ENCODE results near the gene LEPROT.
"Not testable (repeated sequence)": the region's sequence is repeated elsewhere in the genome, so short reads cannot be mapped to it uniquely, and the experiment has no call there.

LEPROT gene, protein sequence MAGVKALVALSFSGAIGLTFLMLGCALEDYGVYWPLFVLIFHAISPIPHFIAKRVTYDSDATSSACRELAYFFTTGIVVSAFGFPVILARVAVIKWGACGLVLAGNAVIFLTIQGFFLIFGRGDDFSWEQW

DNA sequence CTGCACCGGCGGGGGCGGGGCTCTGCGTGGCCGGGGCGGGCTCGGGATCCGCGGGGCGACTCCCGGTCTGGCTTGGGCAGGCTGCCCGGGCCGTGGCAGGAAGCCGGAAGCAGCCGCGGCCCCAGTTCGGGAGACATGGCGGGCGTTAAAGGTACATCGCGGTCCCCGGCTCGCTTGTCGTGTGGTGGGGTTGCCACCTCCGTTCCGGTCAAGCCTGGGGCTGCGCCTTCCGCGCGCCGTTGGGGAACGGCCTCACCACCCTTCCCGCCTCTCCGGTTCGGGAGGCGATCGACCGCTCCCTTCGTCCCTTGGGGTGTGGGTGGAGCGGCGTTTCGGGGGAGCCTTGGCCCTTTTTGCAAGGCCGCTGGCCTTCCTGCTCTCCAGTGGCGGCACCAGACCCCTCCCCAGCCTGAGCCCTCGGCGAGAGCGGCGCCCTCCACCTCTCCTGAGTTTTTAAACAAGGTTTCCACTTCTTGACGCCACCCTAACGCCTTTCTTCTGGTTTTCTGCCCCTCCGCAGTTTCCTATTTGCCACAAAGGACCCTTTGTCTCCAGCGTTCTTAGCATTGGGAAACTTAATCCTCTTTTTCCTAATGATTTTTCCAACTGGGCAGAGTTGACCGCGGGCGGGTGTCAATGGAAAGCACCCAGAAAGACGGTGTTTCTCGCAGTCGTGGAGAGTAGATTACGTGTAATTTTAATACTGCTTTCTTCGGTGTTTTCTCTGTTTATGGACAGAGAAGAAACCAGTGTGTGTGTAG is at the start of gene LEPROT, which contains the start of gene LEPR:
Gene LEPROT, plus strand, starts transcription at position 79 of the 761 bp plus-strand sequence. Its CDS starts 57 bp downstream, at position 136.
Gene LEPR, plus strand, starts transcription at position 79 of the 761 bp plus-strand sequence. CDS start 144,898 bp downstream, outside the sequence.
- no peak for DNase-seq (ENCODE audit: low read depth)

DNA sequence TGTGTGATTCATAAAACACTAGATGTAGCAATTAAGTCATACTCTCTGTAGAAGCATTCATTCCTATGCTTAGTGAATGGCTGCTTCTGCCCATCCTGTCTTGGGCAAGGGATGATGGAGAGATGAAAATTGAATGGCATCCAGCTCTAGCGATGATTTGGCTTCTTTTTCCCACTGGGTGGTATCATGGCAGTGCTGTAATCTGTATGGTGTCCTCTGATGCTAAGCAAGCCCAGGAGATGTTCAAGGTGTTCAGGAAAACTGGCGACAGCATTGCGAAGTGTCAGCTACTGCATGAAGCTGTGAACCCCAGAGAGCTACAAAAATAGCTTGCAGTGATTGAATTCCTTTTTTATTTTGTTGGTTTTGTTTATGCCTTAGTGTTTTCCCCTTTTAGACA is 48.9 kb upstream of the LEPROT start:
- no peak for DNase-seq (ENCODE audit: low read depth)

DNA sequence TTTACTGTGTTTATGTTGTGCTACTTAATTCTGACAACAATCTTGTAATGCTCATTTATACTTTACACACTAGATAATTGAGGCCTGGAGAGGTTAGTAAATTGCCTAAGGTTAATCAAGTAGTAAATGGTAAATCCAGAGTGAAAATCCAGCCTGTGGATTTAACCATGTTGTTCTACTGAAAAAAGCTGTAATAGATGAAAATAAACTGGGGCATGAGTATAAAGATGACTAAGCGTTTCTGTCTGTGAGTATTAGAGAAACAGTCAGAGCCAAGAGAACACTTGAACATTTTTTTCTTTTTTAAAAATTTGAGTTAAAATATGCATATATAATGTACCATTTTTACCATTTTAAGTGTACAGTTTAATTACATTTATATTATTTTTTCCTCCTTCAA is 47.9 kb upstream of the LEPROT start:
- no peak for DNase-seq (ENCODE audit: low read depth)

DNA sequence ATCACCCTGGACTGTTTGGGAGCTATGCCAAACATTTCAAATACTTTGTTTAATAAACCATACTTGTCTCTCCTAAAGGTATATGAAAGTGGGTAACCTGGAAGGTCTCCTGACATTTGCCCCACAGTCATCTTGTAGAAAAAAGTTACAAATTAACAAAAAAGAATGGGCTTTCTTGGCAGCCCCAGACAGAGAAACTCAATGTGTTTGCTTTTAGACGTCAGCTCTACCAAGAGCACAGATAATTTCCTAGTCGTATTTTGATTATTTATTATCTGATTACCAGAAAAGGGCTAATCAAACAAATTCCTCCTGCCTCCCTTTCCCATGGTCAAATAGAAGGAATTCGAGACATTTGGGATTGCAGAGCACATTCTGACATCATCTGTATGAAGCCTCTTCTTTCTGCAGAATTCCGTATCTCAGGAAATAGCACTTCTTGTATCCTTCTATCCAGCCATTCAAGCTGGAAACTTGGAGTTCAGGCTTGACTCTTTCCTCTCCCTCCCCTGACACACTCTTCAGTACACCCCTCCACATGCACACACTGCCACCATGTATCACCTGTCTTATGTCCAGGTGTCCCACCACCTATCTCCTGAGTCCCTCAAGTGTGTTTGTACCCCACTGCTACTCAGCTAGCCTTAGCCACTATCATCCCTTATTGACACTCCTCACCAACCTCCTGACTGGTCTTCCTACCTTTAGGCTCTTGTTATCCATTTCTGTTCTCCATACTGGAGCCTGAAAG is 42.8 kb upstream of the LEPROT start:
- DNase-seq (ENCODE audit: low read depth) = no peak

DNA sequence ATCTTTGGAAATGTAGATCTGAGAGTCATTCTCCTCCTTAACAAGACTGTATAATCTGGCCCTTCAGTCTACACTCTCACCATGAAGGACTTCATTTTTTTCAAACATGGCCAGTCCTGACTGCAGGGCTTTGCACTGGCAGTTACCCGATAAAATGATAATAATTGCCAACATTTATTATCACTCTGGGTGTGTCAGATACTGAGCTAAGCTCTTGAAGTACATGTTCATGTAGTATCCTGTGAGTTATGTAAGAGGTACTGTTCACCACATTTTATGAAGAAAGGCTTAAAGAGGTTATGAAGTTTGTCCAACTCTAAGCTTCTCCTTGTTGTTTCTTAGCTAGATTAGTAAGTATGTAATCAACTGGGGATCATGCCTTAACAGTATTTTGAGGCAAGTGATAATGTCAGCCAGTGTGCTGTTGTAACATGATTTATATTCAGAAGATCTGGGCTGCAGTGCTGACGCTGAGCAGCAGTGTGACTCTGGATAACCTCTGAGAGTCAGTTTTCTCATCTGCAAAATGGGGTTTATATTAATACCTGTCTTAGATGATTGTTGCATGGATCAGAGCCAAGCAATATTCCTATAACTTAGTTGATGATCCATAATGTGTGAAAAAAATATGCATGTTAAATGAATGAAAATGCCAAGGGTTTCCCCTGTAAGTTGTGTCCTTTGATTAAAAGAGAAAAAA is 42.1 kb upstream of the LEPROT start:
- no peak for DNase-seq (ENCODE audit: low read depth)

DNA sequence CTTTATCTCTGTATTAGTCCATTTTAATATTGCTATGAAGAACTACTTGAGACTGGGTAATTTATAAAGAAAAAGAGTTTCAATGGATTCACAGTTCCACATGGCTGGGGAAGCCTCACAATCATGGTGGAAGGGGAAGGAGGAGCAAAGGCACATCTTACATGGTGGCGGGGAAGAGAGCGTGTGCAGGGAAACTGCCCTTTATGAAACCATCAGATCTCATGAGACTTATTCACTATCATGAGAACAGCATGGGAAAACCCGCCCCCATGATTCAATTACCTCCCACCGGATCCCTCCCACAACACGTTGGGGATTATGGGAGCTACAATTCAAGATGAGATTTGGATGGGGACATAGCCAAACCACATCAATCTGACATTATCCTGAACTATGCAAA is 36.0 kb upstream of the LEPROT start:
- not testable (repeated sequence) for DNase-seq (ENCODE audit: low read depth)

DNA sequence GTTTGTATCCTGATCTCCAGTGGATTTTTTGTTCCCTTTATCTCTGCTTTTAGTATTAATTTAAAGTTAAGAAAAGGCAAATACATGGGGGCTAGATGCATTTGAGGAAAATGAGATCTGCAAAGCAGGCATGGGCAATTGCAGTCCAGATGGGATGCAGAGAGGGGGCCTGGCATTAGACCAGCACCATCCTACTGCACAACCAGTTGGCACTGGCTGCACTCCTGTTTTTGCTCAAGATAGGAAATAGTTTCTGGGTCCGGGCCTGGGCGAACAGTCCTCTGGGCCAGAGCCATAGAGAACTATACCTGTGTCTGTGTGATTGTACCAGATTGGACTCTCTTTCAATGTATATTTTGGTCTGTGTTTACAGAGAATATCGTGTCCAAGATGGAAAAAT is 34.0 kb upstream of the LEPROT start:
- DNase-seq (ENCODE audit: low read depth) = no peak

DNA sequence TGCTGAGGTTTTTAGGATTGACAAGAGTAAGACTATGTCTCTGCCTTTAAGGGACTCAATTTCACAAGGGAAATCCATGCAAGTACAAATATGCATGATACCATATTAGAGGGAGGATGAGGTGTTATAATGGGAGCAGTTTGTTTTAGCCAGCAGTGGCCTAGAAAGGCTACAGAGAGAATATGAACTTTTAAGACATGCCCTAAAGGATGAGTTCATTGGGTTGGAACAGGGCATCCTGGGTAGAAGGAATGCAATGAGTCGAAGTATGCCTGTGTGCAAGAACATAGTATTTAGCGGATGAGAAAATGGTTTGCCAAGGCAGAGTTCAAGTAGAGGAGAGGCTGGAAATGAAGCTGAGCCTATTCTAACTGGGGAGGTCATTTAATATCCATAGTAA is 32.6 kb upstream of the LEPROT start:
- no peak for DNase-seq (ENCODE audit: low read depth)

DNA sequence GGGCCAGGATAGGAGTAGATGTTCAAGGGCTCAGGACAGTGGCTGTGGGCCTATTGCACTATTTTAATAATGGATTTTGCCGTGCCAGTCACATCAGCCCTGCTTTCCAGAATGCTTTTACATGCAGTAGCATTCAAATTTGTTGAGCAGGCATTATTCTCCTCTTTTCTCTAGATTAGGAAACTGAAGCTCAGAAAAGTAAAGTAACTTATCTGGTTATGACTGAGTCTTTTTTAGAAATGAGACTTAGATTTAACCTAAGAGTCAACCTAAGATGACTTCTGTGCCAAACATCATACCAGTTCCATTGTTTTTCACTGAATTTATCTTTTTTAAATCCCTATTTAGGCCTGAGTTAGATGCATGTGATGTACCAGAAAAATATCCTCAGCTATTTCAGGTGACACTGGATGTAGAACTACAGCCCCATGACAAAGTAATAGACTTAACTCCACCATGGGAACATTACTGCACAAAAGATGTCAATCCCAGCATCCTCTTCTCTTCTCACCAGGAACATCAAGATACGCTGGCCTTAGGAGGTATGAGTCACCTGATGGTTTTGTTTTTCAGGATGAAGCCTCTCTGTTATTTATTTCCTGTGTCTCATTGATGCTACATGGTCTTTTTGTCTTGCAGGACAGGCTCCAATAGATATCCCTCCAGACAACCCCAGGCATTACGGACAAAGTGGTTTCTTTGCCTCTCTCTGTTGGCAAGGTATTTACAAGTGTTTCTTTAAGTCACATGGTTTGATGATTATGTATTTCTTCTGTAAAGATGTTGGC is 31.4 kb upstream of the LEPROT start:
- DNase-seq (ENCODE audit: low read depth) = no peak

DNA sequence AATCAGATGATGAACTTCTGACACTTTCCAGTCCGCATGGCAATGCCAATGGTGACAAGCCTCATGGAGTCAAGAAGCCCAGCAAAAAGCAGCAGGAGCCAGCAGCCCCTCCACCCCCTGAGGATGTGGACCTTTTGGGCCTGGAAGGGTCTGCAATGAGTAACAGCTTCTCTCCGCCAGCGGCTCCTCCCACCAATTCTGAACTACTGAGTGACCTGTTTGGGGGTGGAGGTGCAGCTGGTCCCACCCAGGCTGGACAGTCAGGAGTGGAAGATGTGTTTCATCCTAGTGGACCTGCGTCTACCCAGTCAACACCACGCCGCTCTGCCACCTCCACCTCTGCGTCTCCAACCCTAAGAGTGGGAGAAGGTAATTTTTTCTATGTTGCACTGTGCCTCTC is 28.0 kb upstream of the LEPROT start:
- DNase-seq (ENCODE audit: low read depth) = no peak

DNA sequence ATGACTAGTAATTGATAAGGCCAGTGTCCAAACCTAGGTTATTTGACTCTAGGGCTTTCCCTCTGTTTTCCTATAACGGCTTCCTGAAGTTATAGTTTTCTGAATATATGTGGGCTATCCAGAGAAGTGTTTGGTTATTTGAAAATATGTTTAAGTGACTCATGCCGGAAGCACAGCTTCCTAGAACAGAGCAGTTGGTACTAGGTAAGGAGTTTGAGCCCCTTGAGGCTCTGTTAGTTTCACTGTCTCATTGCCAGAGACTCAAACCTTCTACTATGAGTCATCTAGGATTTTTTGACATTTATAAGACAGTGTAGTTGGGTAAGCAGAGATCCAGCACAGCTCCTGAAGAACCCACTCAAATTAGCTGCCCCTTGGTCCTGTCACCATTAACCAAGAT is 27.1 kb upstream of the LEPROT start:
- DNase-seq (ENCODE audit: low read depth) = peak; percentile 6

DNA sequence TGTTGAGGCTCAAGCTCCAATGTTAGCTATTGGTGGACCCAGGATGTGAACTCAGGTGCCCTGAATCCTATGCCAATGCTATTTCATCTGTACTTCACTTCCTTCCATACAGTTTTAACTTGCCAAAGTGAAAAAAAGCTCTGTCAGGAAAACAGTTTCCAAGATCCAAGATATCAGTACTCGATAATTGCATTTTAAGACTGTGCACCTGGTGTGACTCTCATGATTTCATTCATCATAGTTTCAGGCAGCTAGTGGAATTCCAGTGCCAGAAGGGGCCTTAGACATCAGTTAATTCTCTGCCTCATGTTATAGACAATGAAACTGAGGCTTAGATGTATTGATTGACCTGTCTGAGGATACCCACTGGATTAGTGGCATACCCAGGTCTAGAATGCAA is 26.5 kb upstream of the LEPROT start:
- DNase-seq (ENCODE audit: low read depth) = no peak

DNA sequence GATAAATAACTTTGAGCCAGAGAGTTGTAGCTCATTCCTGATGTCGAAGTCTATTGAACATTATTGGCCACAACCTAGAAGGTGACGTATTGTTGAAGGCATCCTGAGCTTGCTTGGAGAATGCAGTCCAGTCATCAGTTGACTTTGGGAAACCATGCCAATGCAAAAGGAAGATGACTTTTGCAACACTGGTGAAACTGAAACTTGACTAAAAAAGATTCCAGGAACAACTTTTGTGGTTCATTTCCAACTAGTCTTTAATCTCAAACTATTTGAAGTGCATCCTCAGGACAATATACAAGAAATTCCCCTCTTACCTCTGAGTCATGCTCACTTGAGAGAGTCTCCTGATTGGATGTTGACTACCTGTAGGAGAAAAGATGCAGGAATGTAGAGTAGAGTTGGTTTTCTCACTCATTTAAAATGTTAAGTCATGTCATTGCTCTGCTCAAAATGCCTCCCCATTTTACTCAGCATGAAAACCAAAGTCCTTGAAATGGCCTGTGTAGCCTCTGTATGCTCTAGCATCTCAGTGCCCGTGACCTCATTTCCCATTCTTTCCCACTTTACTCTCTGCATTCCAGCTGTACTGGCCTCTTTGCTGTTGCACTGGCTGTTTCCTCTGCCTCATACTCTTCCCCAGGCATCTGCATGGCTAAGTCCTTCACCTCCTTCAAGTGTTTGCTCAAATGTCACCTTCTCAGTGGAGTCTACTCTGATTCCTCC is 24.4 kb upstream of the LEPROT start:
- DNase-seq (ENCODE audit: low read depth) = no peak

DNA sequence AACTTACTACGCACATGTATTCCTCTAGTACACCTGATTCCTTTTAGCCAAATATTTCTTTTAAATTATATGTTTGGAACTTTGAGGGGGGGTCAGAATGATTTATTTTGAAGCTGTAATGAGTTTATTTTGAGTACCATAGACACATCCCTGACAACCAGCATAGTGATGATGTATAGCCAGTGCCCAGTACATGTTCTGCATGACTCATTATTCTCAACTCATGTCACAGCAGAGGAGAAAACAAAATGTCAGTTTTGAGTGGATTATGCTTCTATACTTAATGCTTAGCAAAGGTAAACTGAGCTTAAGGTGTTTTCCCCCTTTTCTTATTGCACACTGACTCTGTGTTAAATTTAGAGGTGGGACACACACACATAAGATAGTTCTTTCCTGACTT is 22.4 kb upstream of the LEPROT start:
- no peak for DNase-seq (ENCODE audit: low read depth)

DNA sequence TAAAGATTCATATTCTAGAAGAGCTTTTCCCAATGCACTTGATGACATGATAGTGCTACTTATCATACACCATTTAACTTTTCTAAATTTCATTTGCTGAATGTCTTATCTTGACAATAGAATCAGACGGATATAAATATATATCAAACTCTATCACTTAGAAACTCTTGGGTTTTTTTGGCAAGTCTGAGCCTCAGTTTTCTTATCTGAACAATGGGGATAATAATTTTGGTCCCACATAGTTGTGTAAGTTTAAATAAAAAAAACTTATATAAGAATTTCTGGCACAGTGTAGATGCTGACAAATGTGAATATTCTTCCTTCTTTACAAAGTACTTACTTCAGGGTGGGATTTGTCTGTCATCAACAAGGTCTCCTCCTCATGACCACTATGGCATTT is 21.5 kb upstream of the LEPROT start:
- DNase-seq (ENCODE audit: low read depth) = no peak

DNA sequence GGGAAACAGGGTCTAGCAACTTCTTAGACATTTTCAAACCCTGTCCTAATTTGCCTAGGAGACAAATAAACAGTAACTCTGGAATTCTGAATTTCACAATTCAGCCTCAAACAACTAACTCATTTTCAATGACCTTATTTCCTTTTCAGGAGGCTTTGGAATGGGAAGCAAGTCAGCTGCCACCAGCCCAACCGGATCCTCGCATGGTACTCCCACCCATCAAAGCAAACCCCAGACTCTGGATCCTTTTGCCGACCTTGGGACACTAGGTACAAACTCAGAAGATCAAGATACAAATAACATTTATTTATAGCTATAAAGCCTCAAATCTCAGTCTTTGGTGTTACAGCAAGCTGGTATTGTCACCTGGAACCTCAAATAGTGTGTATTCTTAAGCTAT is 18.9 kb upstream of the LEPROT start:
- no peak for DNase-seq (ENCODE audit: low read depth)

DNA sequence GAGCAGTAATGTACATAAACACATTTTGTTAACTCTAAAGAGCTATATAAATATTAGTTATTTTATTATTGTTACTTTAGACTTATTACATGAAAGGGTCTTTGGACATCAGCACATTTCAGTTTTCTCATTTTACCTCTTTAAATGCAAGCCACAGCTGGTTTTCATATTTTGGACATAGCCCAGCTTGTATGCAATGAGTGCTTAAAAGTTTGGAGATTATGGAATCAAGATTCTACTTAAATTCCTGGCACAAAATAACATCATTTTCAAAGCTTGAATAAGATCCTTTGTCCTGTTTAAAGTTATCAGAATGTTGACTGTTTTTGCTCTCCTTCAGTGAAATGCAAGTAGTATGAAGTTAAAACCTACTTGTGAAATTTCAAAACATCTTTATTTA is 15.5 kb upstream of the LEPROT start:
- no peak for DNase-seq (ENCODE audit: low read depth)

DNA sequence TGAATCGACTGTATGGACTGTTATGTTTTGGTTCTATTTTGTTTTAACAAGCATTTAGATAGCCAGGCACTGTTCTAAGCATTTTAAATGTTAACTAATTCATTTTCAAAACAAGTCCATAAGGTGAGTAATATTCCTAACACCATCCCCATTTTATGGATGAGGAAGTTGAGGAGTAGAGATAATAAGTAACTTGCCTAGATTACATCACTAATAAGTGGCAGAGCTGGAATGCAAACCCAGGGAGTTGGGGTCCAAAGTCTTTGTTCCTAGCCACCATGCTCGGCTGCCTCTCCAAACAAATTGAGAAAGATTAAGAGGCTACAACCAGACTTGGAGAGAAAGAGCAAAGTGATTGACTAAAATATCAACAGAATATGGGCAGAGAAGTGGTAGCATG is 12.6 kb upstream of the LEPROT start:
- no peak for DNase-seq (ENCODE audit: low read depth)

DNA sequence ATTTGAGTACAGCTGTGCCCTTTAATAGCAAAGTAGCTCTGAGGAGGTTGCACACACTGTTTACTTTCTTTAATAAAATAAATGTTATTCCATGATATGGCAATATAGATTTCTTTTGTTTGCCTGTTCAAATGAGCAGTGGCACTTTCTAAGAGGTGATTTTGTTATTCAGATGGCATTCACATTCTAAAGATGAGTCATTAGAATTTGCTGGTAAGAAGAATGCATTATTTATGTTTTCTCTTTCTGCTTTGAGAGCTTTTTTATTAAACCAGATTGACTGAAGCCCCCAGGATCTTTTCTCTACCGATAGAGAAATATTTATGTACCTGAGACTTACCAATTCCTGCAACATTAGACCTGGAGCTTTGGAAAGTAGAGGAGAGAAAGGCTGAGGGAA is 11.2 kb upstream of the LEPROT start:
- no peak for DNase-seq (ENCODE audit: low read depth)

DNA sequence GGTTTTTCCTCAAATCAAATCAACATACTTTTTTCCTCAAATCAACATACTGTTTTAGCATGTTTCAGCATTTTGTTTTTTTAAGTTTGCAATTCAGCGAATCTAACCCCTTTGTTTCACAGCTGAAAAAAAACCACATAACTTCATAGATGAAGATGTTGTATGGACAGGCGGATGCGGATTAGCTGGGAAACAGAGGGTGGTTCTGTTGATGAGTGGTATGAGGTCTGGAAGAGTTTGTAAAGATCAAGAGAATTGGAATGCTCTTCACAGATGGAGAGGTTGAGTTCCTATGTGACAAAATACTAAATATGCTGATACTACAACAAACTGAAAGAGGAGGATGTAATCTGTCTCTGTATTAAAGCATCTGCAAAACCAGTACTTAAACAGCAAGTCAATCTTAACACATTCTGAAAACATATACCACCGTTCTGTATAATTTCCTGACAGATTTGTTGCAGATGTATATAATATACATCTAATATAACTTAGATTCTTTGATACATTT is 10.6 kb upstream of the LEPROT start:
- no peak for DNase-seq (ENCODE audit: low read depth)

Data from activated T-cell treated with anti-CD3 and anti-CD28 coated beads for 24 hours (primary cell).